ES-I3 (cell line): Measurements from ENCODE around the gene C11orf68.
"Not testable (repeated sequence)": the region's sequence is repeated elsewhere in the genome, so short reads cannot be mapped to it uniquely, and the experiment has no call there.

ENCODE experiments used
- H3K36me3 ChIP-seq: 2 replicates; pipeline ENCODE4 v1.6.1; 2013; ENCODE audit warnings: mild to moderate bottlenecking, low read length, control low read depth, moderate library complexity; ENCODE audit not compliant: insufficient read depth
- H3K4me1 ChIP-seq: 2 replicates; pipeline ENCODE4 v1.6.1; 2013; ENCODE audit warnings: mild to moderate bottlenecking, control low read depth, low read length; ENCODE audit not compliant: insufficient read depth
- H3K9ac ChIP-seq: 2 replicates; pipeline ENCODE4 v1.6.1; 2013; ENCODE audit warnings: low read depth, mild to moderate bottlenecking, low read length, moderate library complexity
- H3K9me3 ChIP-seq: 2 replicates; pipeline ENCODE4 v1.6.1; 2013; ENCODE audit warnings: mild to moderate bottlenecking, low read length, moderate library complexity; ENCODE audit not compliant: control insufficient read depth, insufficient read depth

The C11orf68 gene

GRCh38 chr11:65950711-65951110 is 31.8 kb upstream of the C11orf68 start:
- H3K36me3 ChIP-seq, H3K4me1 ChIP-seq, H3K9ac ChIP-seq, H3K9me3 ChIP-seq: not testable (repeated sequence)

- no peak overlapping the region for H3K9ac ChIP-seq
Measured at GRCh38 chr11:65947603-65948125, 28.8 kb upstream of the C11orf68 start.

GRCh38 chr11:65947133-65947532 is 28.3 kb upstream of the C11orf68 start:
- no peaks in the 10 kb centered on the region for H3K36me3 ChIP-seq
- peaks cover 12% of the 10 kb centered on the region; the same call in 1 of the 2 replicates for H3K4me1 ChIP-seq
- no peak overlapping the region for H3K9ac ChIP-seq
- H3K9me3 ChIP-seq, result no peaks in the 10 kb centered on the region

More at GRCh38 chr11:65947603-65948125, 28.8 kb upstream of the C11orf68 start:
- peaks cover 12% of the 10 kb centered on the region; the same call in 1 of the 2 replicates for H3K4me1 ChIP-seq
- H3K36me3 ChIP-seq, result no peaks in the 10 kb centered on the region
- no peaks in the 10 kb centered on the region for H3K9me3 ChIP-seq

- H3K9ac ChIP-seq, result no peak overlapping the region
- H3K9me3 ChIP-seq, result no peaks in the 10 kb centered on the region
- H3K4me1 ChIP-seq, result peaks cover 12% of the 10 kb centered on the region; the same call in 1 of the 2 replicates
- H3K36me3 ChIP-seq, result no peaks in the 10 kb centered on the region
Measured at GRCh38 chr11:65946655-65947054, 27.8 kb upstream of the C11orf68 start.

- H3K4me1 ChIP-seq, result peaks cover 12% of the 10 kb centered on the region; the same call in 1 of the 2 replicates
- no peak overlapping the region for H3K9ac ChIP-seq
- no peaks in the 10 kb centered on the region for H3K9me3 ChIP-seq
- H3K36me3 ChIP-seq, result no peaks in the 10 kb centered on the region
Measured at GRCh38 chr11:65945941-65946558, 27.2 kb upstream of the C11orf68 start.

GRCh38 chr11:65945430-65945911 is 26.6 kb upstream of the C11orf68 start, which contains the start of gene TSGA10IP:
TSS of gene TSGA10IP (plus strand) at chr11:65945480. CDS start at chr11:65945676, 196 bp downstream.
- Histone ChIP-seq H3K9me3 (no peaks in the 10 kb centered on the region), H3K4me1 (peaks cover 12% of the 10 kb centered on the region; the same call in 1 of the 2 replicates), H3K36me3 (no peaks in the 10 kb centered on the region), H3K9ac (no peak within 1 kb of the TSS)

- H3K4me1 ChIP-seq, result peaks cover 12% of the 10 kb centered on the region; the same call in 1 of the 2 replicates
- no peak overlapping the region for H3K9ac ChIP-seq
- no peaks in the 10 kb centered on the region for H3K9me3 ChIP-seq
- H3K36me3 ChIP-seq, result no peaks in the 10 kb centered on the region
Measured at GRCh38 chr11:65944767-65945166, 25.9 kb upstream of the C11orf68 start.

- Histone ChIP-seq H3K36me3 (no peaks in the 10 kb centered on the region), H3K9me3 (no peaks in the 10 kb centered on the region), H3K9ac (no peak overlapping the region), H3K4me1 (peaks cover 12% of the 10 kb centered on the region; the same call in 1 of the 2 replicates)
Measured at GRCh38 chr11:65944191-65944590, 25.3 kb upstream of the C11orf68 start.

- no peaks in the 10 kb centered on the region for H3K9me3 ChIP-seq
- no peaks in the 10 kb centered on the region for H3K36me3 ChIP-seq
- peaks cover 16% of the 10 kb centered on the region for H3K4me1 ChIP-seq
- no peak overlapping the region for H3K9ac ChIP-seq
Measured at GRCh38 chr11:65942531-65942930, 23.7 kb upstream of the C11orf68 start.

- Histone ChIP-seq H3K36me3 (no peaks in the 10 kb centered on the region), H3K4me1 (peaks cover 19% of the 10 kb centered on the region), H3K9me3 (no peaks in the 10 kb centered on the region), H3K9ac (no peak overlapping the region)
Measured at GRCh38 chr11:65941720-65942310, 23.0 kb upstream of the C11orf68 start.

GRCh38 chr11:65937766-65938165 is 18.9 kb upstream of the C11orf68 start:
- Histone ChIP-seq H3K9ac (no peak overlapping the region), H3K9me3 (no peaks in the 10 kb centered on the region), H3K36me3 (no peaks in the 10 kb centered on the region), H3K4me1 (peaks cover 7% of the 10 kb centered on the region)

GRCh38 chr11:65934014-65934413 is 15.2 kb upstream of the C11orf68 start:
- H3K4me1 ChIP-seq, result peaks cover 16% of the 10 kb centered on the region
- H3K9me3 ChIP-seq, result no peaks in the 10 kb centered on the region
- no peak overlapping the region for H3K9ac ChIP-seq
- H3K36me3 ChIP-seq, result no peaks in the 10 kb centered on the region

- Histone ChIP-seq H3K9ac (peak overlapping the region; percentile 54; the same call in 1 of the 2 replicates), H3K9me3 (no peaks in the 10 kb centered on the region)
Measured at GRCh38 chr11:65932558-65932919, 13.7 kb upstream of the C11orf68 start.

GRCh38 chr11:65931773-65932557 is 13.1 kb upstream of the C11orf68 start:
- no peaks in the 10 kb centered on the region for H3K36me3 ChIP-seq
- H3K9me3 ChIP-seq, result no peaks in the 10 kb centered on the region
- peaks cover 9% of the 10 kb centered on the region; the same call in 1 of the 2 replicates for H3K4me1 ChIP-seq
- peak overlapping the region; percentile 54; the same call in 1 of the 2 replicates for H3K9ac ChIP-seq

More at GRCh38 chr11:65932558-65932919, 13.7 kb upstream of the C11orf68 start:
- peaks cover 12% of the 10 kb centered on the region for H3K4me1 ChIP-seq
- H3K36me3 ChIP-seq, result no peaks in the 10 kb centered on the region
